Measurements from ENCODE around the gene ITK.

The ITK gene

GRCh38 chr5:157278319-157279037 lies 97.8 kb downstream of the ITK start:
- in situ Hi-C loops (cut with MboI; ENCODE audit: low sequenced_read_pairs), result no loop called here

DNA sequence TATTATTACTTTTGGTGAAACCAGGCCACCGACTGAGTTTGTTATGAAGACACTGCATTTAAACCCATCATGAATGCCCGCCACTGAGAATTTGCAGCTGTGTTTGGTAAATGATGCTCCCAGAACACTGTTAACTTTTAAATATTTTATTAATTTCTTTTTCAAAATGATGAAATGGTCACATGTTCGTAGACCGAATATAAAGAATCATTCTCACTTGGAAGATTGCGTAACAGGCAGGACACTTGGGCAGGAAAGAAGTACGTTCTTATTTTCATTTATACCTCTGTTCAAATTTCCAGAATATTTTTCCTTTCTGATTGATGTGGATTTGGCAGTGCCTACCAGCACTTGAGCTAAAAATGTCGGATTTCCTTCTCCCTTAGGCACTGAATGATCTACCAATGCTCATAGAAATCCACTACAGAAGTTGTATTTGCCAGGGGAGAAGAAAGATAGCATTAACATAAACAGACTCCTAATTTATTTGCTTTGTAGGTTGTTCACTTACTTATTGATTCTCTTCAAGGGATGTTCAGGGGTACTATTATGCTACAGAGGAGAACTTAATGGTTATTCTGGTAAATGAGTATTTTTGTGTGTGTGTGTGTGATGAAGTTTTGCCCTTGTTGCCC lies 99.1 kb downstream of the ITK start:
- in situ Hi-C loops (cut with MboI; ENCODE audit: low sequenced_read_pairs), result no loop called here

DNA sequence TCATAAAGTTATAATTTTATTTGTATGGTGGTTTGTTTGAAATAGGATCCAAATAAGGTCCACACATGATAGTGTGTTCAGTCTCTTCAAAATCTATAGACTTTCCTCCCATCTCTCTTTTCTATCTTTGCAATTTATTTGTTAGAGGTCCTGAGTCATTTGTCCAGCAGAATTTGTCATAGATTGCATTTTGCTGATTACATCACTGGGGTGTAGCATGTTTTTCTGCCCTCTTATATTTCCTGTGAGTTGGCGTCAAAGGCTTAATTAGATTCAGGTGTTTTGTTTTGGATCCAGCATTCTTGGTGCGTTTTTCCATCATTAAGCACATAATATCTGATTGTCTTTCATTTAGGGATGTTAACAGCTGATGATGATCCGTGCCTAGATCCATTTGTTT lies 100.3 kb downstream of the ITK start:
- in situ Hi-C loops (cut with MboI; ENCODE audit: low sequenced_read_pairs), result no loop called here

DNA sequence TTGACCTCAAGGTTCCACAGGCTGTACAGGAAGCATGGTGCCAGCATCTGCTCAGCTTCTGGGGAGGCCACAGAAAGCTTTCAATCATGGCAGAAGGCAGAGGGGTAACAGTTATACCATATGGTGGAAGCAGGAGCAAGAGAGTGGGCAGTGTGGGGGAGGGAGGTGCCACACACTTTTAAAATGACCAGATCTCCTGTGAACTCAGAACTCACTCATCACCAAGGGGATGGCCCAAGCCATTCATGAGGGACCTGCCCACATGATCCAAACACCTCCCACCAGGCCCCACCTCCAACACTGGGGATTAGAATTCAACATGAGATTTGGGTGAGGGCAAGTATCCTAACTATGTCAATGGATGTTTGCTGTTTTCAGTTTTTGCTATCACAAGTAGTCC lies 101.5 kb downstream of the ITK start:
- in situ Hi-C loops (cut with MboI; ENCODE audit: low sequenced_read_pairs), result no loop called here

- in situ Hi-C loops (cut with MboI; ENCODE audit: low sequenced_read_pairs), result no loop called here
Measured at GRCh38 chr5:157283434-157283833, 102.8 kb downstream of the ITK start.

DNA sequence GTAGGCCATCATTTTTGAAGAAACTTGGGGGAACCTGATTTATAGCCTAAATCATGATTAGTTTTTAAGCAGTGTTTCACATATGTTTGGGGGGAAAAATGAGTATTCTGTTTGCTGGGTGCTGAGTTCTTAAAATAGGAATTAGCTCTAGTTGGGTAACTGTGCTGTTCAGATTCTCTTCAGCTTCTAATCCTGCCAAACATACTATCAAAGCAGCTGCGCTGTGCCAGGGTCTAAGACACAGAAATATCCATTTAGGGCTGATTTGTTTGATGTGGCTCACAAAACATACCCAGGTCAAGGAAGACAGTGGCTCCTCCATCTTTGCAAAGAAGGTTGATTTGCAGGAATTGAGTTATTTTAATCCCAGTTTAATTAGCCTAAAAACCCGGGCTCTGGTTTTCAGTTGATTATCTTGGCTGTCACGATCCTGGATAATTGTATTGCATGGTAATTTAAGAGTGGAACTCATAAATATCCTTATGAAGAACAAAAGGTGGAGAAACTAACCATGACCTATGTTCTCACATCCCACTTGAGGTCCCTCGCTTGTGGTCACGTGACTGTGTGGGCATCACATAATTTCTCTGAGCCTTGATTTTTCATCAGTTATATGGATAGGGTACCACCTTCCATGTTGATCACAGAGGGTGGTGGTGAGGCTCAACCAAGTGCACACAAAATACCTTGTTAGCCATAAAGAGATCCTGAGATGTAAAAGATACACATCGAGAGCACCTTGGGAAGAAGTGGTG lies 104.0 kb downstream of the ITK start:
- in situ Hi-C loops (cut with MboI; ENCODE audit: low sequenced_read_pairs), result no loop called here

GRCh38 chr5:157285310-157286035 lies 104.8 kb downstream of the ITK start:
- in situ Hi-C loops (cut with MboI; ENCODE audit: low sequenced_read_pairs), result no loop called here

DNA sequence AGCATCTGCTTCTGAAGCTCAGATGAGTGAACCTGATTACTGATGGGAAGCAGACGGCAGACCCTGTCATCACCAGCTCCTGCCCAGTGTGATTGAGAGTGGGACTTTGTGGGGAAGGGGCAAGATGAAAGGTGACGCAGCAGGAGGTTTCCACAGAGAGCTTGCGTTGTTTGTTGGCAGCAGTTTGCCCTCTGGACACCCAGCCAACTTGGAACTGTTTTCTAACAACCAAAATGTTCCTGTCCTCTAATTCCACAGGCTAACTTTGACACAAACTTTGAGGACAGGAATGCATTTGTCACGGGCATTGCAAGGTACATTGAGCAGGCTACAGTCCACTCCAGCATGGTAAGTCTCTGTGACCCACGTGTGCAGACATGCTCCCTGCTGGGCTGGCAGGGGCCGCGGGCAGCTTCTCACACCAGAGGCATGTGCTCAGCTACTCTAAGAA lies 106.1 kb downstream of the ITK start:
- in situ Hi-C loops (cut with MboI; ENCODE audit: low sequenced_read_pairs), result no loop called here

DNA sequence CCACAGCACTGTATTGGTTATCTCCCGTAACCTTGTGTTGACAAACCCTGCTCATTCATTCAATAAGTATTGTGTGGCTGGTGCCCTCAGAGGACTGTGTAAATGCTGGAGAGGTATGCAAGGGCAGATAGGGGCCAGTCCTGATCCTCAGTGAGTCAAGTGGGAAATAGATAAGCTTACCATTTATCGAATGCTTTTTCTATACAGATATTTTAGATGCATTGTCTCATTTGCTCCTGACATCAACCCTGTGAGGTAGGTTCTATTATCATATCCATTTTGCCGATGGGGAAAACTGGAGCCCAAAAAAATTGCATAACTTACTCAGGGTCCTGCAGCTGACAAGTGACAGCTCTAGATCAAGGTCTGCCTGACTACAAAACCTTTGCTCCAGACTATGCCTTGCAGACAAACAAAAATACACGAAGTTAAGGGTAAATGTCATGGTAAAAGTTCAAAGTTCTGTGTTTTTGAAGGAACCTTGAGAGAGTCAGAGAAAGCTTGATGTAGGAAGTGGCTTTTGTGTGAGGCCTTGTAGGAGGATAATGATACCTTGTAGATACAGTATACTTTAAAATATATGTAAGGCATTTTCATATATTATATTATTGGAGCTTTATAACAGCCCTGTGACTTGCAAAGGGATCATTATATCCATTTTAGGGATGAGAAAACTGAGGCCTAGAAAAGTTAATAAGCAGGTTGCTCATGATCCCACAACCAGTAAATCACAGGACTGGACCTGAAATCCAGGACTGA lies 107.9 kb downstream of the ITK start:
- in situ Hi-C loops (cut with MboI; ENCODE audit: low sequenced_read_pairs), result no loop called here

- in situ Hi-C loops (cut with MboI; ENCODE audit: low sequenced_read_pairs), result no loop called here
Measured at GRCh38 chr5:157289164-157289819, 108.7 kb downstream of the ITK start.

DNA sequence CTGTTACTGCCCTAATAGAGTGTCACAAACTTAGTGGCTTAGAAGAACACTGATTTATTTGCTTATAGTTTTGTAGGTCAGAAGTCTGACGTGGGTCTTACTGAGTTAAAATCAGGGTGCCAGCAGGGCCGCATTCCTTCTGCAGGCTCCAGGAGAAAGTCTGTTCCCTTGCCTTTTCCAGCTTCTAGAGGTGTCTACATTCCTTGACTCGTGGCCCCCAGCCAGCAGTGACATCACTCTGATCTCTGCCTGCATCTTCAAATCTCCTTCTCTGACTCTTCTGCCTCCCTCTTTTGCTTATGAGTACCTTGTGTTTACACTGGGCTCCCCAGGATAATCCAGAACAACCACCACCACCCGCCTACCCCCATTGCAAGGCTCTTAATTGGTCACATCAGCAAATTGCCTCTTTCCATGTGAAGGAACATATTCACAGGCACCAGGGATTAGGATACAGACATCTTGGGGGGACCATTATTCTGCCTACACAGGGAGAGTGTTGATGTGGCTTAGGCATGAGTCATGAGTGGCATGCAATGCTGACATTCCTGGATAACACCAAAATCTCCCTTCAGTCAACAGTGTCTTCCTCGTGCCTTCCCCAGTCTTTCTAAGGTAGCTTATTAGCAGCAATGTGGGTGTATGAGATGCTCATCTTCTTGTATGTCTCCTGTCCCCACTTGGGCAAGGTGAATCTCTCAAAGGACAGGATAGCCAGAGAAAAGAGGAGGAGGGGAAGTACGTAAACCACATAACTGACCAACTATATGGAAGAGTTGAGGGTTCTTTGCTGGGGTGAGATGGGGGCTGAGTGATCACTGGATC lies 109.7 kb downstream of the ITK start:
- in situ Hi-C loops (cut with MboI; ENCODE audit: low sequenced_read_pairs), result no loop called here

DNA sequence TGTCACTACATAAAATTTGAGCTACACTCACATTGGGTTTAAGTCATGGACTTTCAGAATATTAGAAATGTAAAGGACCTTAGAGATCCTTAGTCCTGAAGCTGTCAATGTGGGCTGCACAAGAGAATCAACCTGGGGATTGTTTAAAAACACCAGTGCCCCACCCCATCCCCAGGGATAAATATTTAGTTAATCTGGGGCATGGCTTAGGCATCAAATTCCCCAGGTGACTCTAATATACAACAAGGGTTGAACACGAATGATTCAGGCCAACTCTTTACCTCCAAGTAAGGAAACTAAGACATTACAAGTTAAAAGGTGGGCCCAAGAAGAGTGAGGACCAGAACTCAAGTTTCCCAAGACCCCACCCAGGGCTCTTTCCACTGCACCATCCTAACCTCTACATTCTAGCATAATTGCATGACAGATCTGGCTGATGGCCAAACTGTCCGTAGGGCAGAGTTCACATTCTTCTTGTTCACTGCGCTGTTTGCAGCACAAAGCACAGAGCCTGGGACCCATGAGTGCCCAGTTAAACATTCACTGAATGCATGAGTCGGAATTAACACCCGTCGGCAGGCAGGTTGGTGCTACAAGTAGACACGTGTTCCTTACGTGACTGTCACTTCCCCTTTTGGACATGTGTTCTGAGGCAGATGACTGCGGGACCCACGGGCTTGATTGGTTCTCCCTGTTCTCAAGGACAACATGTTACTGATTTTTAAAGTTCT lies 110.5 kb downstream of the ITK start:
- in situ Hi-C loops (cut with MboI; ENCODE audit: low sequenced_read_pairs), result no loop called here

GRCh38 chr5:157292599-157292998 lies 112.0 kb downstream of the ITK start:
- in situ Hi-C loops (cut with MboI; ENCODE audit: low sequenced_read_pairs), result no loop called here

GRCh38 chr5:157294407-157295091 lies 113.9 kb downstream of the ITK start:
- in situ Hi-C loops (cut with MboI; ENCODE audit: low sequenced_read_pairs), result no loop called here

DNA sequence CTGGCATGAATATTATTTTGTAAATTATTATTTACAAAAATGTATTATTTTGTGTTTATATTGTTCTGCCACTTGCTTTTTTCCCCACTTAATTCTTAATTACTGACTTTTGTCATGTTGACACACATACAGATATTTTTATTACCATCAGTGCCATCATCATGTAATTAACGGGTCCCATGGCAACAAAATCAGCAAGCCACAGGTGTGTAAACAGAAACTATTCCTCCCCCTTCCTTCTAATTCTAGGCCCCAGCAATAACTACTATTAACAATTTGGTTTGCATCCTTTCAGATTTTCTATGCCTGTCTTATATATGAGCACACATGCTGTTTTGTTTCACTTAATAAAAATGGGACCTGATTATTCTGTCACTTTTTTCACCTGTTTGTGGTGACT lies 114.6 kb downstream of the ITK start:
- in situ Hi-C loops (cut with MboI; ENCODE audit: low sequenced_read_pairs), result no loop called here

DNA sequence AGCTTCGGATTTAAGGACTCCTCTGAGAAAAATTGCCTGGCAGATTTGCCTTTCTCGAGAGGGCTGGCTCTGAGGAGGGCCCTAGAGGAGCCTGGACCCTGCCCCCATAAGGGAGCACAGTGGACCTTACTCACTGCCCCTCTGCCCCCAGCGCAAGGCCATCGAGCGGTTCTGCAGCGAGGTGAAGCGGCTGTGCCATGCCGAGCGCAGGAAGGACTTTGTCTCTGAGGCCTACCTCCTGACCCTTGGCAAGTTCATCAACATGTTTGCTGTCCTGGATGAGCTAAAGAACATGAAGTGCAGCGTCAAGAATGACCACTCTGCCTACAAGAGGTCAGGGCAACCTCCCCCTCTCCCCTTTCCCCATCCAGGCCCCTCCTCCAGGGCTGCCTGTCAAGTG lies 119.9 kb downstream of the ITK start:
- in situ Hi-C loops (cut with MboI; ENCODE audit: low sequenced_read_pairs), result no loop called here

- in situ Hi-C loops (cut with MboI; ENCODE audit: low sequenced_read_pairs), result no loop called here
Measured at GRCh38 chr5:157301066-157301465, 120.4 kb downstream of the ITK start.

DNA sequence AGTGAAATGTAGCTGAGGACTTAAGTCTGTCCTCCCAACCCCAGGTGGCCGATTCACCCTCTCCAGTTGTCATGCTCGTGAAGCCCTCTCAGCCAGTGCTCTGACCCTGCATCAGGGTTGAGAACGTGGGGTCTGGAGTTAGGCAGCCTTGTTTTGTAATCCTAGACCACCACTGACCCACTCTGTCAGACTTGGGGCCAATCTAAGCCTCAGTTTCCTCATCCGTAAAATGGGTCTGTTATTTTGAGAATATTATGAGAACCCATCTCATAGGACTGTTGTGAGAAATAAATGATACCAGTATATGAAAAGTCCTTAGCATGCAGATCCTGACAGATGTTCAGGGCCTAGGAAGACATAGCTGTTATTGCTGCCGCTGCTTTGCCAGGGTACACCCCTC lies 122.4 kb downstream of the ITK start:
- in situ Hi-C loops (cut with MboI; ENCODE audit: low sequenced_read_pairs), result no loop called here

Data from HL-60/S4 (cell line).